Endothelial cell of umbilical vein (primary cell): Measurements from ENCODE around the gene CAMTA1. TPM values are rescaled to one million over a fixed set of nuclear protein-coding genes. Genes with fewer than 3 reads are reported as not detected.

ENCODE experiments used
- BruUV-seq: library from RNA; stranded (reverse); fragments of 400-500 nt; replicated peaks from 2 replicates; lab custom pipeline; 2021; lab: Mats Ljungman, UMichigan
- CTCF ChIA-PET: fragments of 300-600, 350-600 bp; sonication (Branson Sonifier 250); formaldehyde crosslinking; loops from one replicate; lab custom pipeline; 2021; ENCODE audit warnings: antibody characterized with exemption, inconsistent platforms; lab: Charles Lee
- POLR2A ChIA-PET: fragments of 300-600, 350-600 bp; sonication (Branson Sonifier 250); formaldehyde crosslinking; loops from one replicate; lab custom pipeline; 2021; ENCODE audit warnings: antibody characterized with exemption, inconsistent platforms; lab: Charles Lee
- DNase-seq: peaks from one replicate; pipeline ENCODE4 v3.0.0-alpha.2; 2011; ENCODE audit warnings: low read depth, low spot score
- FAIRE-seq: peaks from 2 replicates; lab custom pipeline; 2011; peaks lifted over from hg19 to GRCh38; lab: Jason Lieb, UNC
- H2AFZ ChIP-seq: 2 replicates; pipeline ENCODE4 v1.6.0; 2012; ENCODE audit warnings: low read depth, low read length, control low read depth, inconsistent platforms
- H3K27ac ChIP-seq: 2 replicates; pipeline ENCODE4 v1.5.1; 2011; ENCODE audit warnings: low read depth, mild to moderate bottlenecking, control low read depth, low read length, moderate library complexity; ENCODE audit not compliant: insufficient read depth
- H3K27me3 ChIP-seq, 2 experiments: 2 replicates each; pipeline versions ENCODE4 v1.6.0 to v1.6.1; 2011; ENCODE audit warnings: low read length in 2 of 2, mixed read lengths in 1 of 2; ENCODE audit not compliant: control insufficient read depth in 2 of 2, insufficient read depth in 2 of 2
- H3K36me3 ChIP-seq, 2 experiments: 2 replicates in 1 of 2; 3 replicates in 1 of 2; pipeline ENCODE4 v1.5.1; 2011; ENCODE audit warnings: low read length in 2 of 2, mild to moderate bottlenecking in 1 of 2, moderate library complexity in 1 of 2; ENCODE audit not compliant: control insufficient read depth in 2 of 2, insufficient read depth in 2 of 2; ENCODE audit errors: extremely low read depth in 1 of 2
- H3K4me1 ChIP-seq: 3 replicates; pipeline ENCODE4 v1.5.1; 2011; ENCODE audit warnings: mild to moderate bottlenecking, low read length; ENCODE audit not compliant: control insufficient read depth, insufficient read depth; ENCODE audit errors: extremely low read depth
- H3K4me2 ChIP-seq: 2 replicates; pipeline ENCODE4 v1.6.1; 2011; ENCODE audit warnings: low read length, control low read depth, mixed read lengths; ENCODE audit not compliant: insufficient read depth
- H3K4me3 ChIP-seq, 3 experiments: fragments of 200-600 bp in 1 of 3; sonication (generic), shearing (Covaris generic) in 1 of 3; replicated peaks in 1 of 3; 2 replicates each; pipeline ENCODE4 v1.5.1; 2011 to 2016; ENCODE audit warnings: control low read depth in 3 of 3, low read length in 3 of 3, mild to moderate bottlenecking in 2 of 3, inconsistent platforms in 1 of 3, low read depth in 1 of 3, moderate library complexity in 1 of 3; ENCODE audit not compliant: insufficient read depth in 1 of 3
- H3K79me2 ChIP-seq: 2 replicates; pipeline ENCODE4 v1.6.0; 2012; ENCODE audit warnings: low read length, inconsistent platforms; ENCODE audit not compliant: control insufficient read depth, insufficient read depth
- H3K9ac ChIP-seq: replicated peaks from 2 replicates; pipeline ENCODE3; 2011; ENCODE audit warnings: low read length, control low read depth; ENCODE audit not compliant: insufficient read depth; ENCODE audit errors: extremely low read depth
- H3K9me1 ChIP-seq: replicated peaks from 3 replicates; pipeline ENCODE4 v1.6.0; 2011; ENCODE audit warnings: mild to moderate bottlenecking, low read length; ENCODE audit not compliant: control insufficient read depth, insufficient read depth; ENCODE audit errors: extremely low read depth
- H3K9me3 ChIP-seq: replicated peaks from 2 replicates; pipeline ENCODE4 v1.5.1; 2012; ENCODE audit warnings: low read length, inconsistent platforms; ENCODE audit not compliant: control insufficient read depth, insufficient read depth
- H4K20me1 ChIP-seq: replicated peaks from 2 replicates; pipeline ENCODE3; 2011; ENCODE audit warnings: mild to moderate bottlenecking, low read length; ENCODE audit not compliant: control insufficient read depth, insufficient read depth; ENCODE audit errors: extremely low read depth
- CTCF ChIP-seq, 2 donors: IDR thresholded peaks; 1 replicate in 1 of 2; 2 replicates in 1 of 2; pipeline ENCODE4 v1.5.1; 2011; ENCODE audit warnings: low read length in 2 of 2, mild to moderate bottlenecking in 2 of 2, moderate library complexity in 2 of 2, control low read depth in 1 of 2, inconsistent platforms in 1 of 2, low read depth in 1 of 2; ENCODE audit not compliant: insufficient read depth in 1 of 2; ENCODE audit errors: extremely low read depth in 1 of 2
- EZH2 ChIP-seq: IDR thresholded peaks from 2 replicates; pipeline ENCODE4 v1.6.1; 2012; ENCODE audit warnings: borderline replicate concordance, low read depth, mild to moderate bottlenecking, moderate library complexity, low read length, inconsistent platforms; ENCODE audit not compliant: severe bottlenecking
- FOS ChIP-seq: IDR thresholded peaks from 2 replicates; pipeline ENCODE4 v1.6.1; 2011; ENCODE audit warnings: mild to moderate bottlenecking, low read length, moderate library complexity, borderline replicate concordance; ENCODE audit not compliant: insufficient read depth
- GATA2 ChIP-seq: IDR thresholded peaks from 2 replicates; pipeline ENCODE4 v1.7.0; 2011; ENCODE audit warnings: low read depth, mild to moderate bottlenecking, moderate library complexity, mixed read lengths, low read length; ENCODE audit not compliant: insufficient read length, insufficient read depth
- JUN ChIP-seq: IDR thresholded peaks from 2 replicates; pipeline ENCODE4 v1.6.1; 2011; ENCODE audit warnings: borderline replicate concordance, low read depth; ENCODE audit not compliant: insufficient read length, insufficient read depth
- MYC ChIP-seq: IDR thresholded peaks from one replicate; pipeline ENCODE4 v1.6.1; 2011; ENCODE audit warnings: mild to moderate bottlenecking, low read depth, low read length
- POLR2A ChIP-seq: IDR thresholded peaks from 2 replicates; pipeline ENCODE4 v1.6.1; 2012; ENCODE audit warnings: low read depth, mild to moderate bottlenecking, control low read depth, low read length
- POLR2AphosphoS5 ChIP-seq: IDR thresholded peaks from 2 replicates; pipeline ENCODE4 v1.6.1; 2012; ENCODE audit warnings: low read depth, mild to moderate bottlenecking, control low read depth, low read length, moderate library complexity; ENCODE audit not compliant: insufficient read depth
- dilution Hi-C: fragments of 300-500 bp; cut with MboI; formaldehyde crosslinking; loops from one replicate; pipeline ENCODE4 v1.15.0; 2019; ENCODE audit warnings: low sequenced_read_pairs; ENCODE audit not compliant: extremely low pct_ligation_motif_present
- intact Hi-C: fragments of 100-400 bp; cut with micrococcal nuclease; formaldehyde crosslinking; loops from one replicate; pipeline ENCODE4 v1.10.0; 2022
- polyA plus RNA-seq, 4 experiments: library from polyadenylated mRNA; depleted of rRNA in 3 of 4; stranded (reverse) in 3 of 4; unstranded in 1 of 4; fragments of >200 nt; gene quantifications; 2 replicates each; pipeline versions ENCODE4 v1.2.1 to v1.2.3, GENCODE V29; 2011 to 2012; ENCODE audit warnings: missing spikeins in 1 of 4
- total RNA-seq: library from RNA; stranded (reverse); gene quantifications from 2 replicates; pipeline ENCODE4 v1.2.3, GENCODE V29; 2021
- TF ChIP-seq, protein P1 (sequence below): IDR thresholded peaks from 2 replicates; pipeline ENCODE4 v1.6.1; 2011; ENCODE audit not compliant: insufficient read depth, insufficient read length

Gene CAMTA1
- total and polyA plus RNA-seq, 2 donors (not counting 3 experiments of a cell fraction or from before 2014, with no cell fraction given) = 50.8 to 92.7 TPM

GRCh38 chr1:7454052-7454815 is 669.0 kb downstream of the CAMTA1 start:
- Histone ChIP-seq H3K4me3 (no peak overlapping the region), H3K36me3 (no peaks in the 10 kb centered on the region), H3K4me2 (no peak overlapping the region), H3K9me1 (no peaks in the 10 kb centered on the region), H3K4me1 (no peaks in the 10 kb centered on the region), H3K9ac (no peak overlapping the region), H2AFZ (no peak overlapping the region), H4K20me1 (no peaks in the 10 kb centered on the region), H3K79me2 (no peaks in the 10 kb centered on the region), H3K27me3 (no peaks in the 10 kb centered on the region), H3K9me3 (no peaks in the 10 kb centered on the region), H3K27ac (no peak overlapping the region)
- TF ChIP-seq EZH2 (no peak), CTCF (IDR thresholded peaks at IDR 0.05; ENCODE audit: extremely low read depth in 1 of 2, insufficient read depth in 1 of 2, low read depth in 1 of 2, low read length in 2 of 2) (no peak), GATA2 (no peak), FOS (no peak), POLR2A (no peak), POLR2AphosphoS5 (no peak), MYC (no peak), JUN (no peak)
- TF ChIP-seq, protein P1, sequence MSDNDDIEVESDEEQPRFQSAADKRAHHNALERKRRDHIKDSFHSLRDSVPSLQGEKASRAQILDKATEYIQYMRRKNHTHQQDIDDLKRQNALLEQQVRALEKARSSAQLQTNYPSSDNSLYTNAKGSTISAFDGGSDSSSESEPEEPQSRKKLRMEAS = no peak
- ChIA-PET POLR2A (no interaction called here), CTCF (interaction anchor here (0.8 to 1.7 kb wide), 5 partner anchors 26 to 412 kb away, joined by 3 to 5 read pairs (median 3); no protein-coding TSS in a partner anchor)
- FAIRE-seq (no peak), DNase-seq (no peak)
- dilution Hi-C loops (no loop called here), intact Hi-C loops (loop anchor here (2.0 kb wide), 1 partner anchor 193 kb away; no protein-coding TSS in a partner anchor)
- no TSS peak for BruUV-seq
